Measurements from ENCODE around the gene CKS2. TPM values are rescaled to one million over a fixed set of nuclear protein-coding genes. Genes with fewer than 3 reads are reported as not detected.
"Not testable (repeated sequence)": the region's sequence is repeated elsewhere in the genome, so short reads cannot be mapped to it uniquely, and the experiment has no call there.

CKS2 gene
- total RNA-seq, 4 donors from 2014 or later: 2.8 to 16.3 (median 11.2) TPM

- no peak for DNase-seq
- intact Hi-C loops (cut with DNase I): no loop called here
- Histone ChIP-seq H3K27ac (no peak overlapping the region), H3K9me3 (no peaks in the 10 kb centered on the region), H3K4me1 (no peaks in the 10 kb centered on the region), H3K27me3 (no peaks in the 10 kb centered on the region), H3K36me3 (peaks cover 57 to 59% of the 10 kb centered on the region in 2 donors), H3K4me3 (replicated peaks in 1 of 3) (no peak overlapping the region)
- no peak for TF ChIP-seq CTCF (IDR thresholded peaks at IDR 0.05)
- TF ChIP-seq POLR2A (IDR thresholded peaks at IDR 0.05): no peak
- 94 to 97% methylated on average over 7 of the region's 7 CpGs for WGBS, 2 donors
These were observed 19.5 kb downstream of the CKS2 start for GRCh38 chr9:89330513-89330912.

GRCh38 chr9:89339807-89340206 is 28.8 kb downstream of the CKS2 start:
- no peaks in the 10 kb centered on the region for H3K27me3 ChIP-seq
- intact Hi-C loops (cut with DNase I): no loop called here
- peak overlapping the region in 1 of 3 donors; percentile 3 for H3K27ac ChIP-seq
- H3K4me1 ChIP-seq: peaks cover 0 to 6% of the 10 kb centered on the region in 2 donors
- DNase-seq: no peak
- no peak overlapping the region for H3K4me3 ChIP-seq (replicated peaks in 1 of 3)
- 56 to 59% methylated on average over 2 of the region's 2 CpGs for WGBS, 2 donors
- peaks cover 45 to 51% of the 10 kb centered on the region in 2 donors for H3K36me3 ChIP-seq
- H3K9me3 ChIP-seq: no peaks in the 10 kb centered on the region
- TF ChIP-seq CTCF (IDR thresholded peaks at IDR 0.05) (no peak), POLR2A (IDR thresholded peaks at IDR 0.05) (no peak)

- H3K27ac ChIP-seq: no peak overlapping the region
- WGBS, 2 donors: 96% methylated on average over 3 of the region's 3 CpGs
- TF ChIP-seq POLR2A (IDR thresholded peaks at IDR 0.05) (no peak), CTCF (IDR thresholded peaks at IDR 0.05) (no peak)
- H3K4me3 ChIP-seq (replicated peaks in 1 of 3): no peak overlapping the region
- H3K36me3 ChIP-seq: peaks cover 47 to 51% of the 10 kb centered on the region in 2 donors
- intact Hi-C loops (cut with DNase I): no loop called here
- peaks cover 0 to 6% of the 10 kb centered on the region in 2 donors for H3K4me1 ChIP-seq
- no peaks in the 10 kb centered on the region for H3K27me3 ChIP-seq
- H3K9me3 ChIP-seq: no peaks in the 10 kb centered on the region
- DNase-seq: no peak
These were observed 29.3 kb downstream of the CKS2 start for GRCh38 chr9:89340332-89340731.

GRCh38 chr9:89342213-89342612 is 31.2 kb downstream of the CKS2 start:
- 97% methylated on average over 6 of the region's 6 CpGs for WGBS, 2 donors
- Histone ChIP-seq H3K9me3 (no peaks in the 10 kb centered on the region), H3K27ac (no peak overlapping the region), H3K27me3 (no peaks in the 10 kb centered on the region), H3K4me3 (replicated peaks in 1 of 3) (no peak overlapping the region), H3K36me3 (peaks cover 50 to 58% of the 10 kb centered on the region in 2 donors), H3K4me1 (peaks cover 0 to 6% of the 10 kb centered on the region in 2 donors)
- intact Hi-C loops (cut with DNase I): no loop called here
- DNase-seq: no peak
- TF ChIP-seq CTCF (IDR thresholded peaks at IDR 0.05) (no peak), POLR2A (IDR thresholded peaks at IDR 0.05) (no peak)

- Histone ChIP-seq H3K27me3 (no peaks in the 10 kb centered on the region), H3K4me1 (peaks cover 0 to 6% of the 10 kb centered on the region in 2 donors), H3K9me3 (no peaks in the 10 kb centered on the region), H3K36me3 (peaks cover 53 to 59% of the 10 kb centered on the region in 2 donors), H3K4me3 (replicated peaks in 1 of 3) (no peak overlapping the region), H3K27ac (no peak overlapping the region)
- no peak for DNase-seq
- TF ChIP-seq CTCF (IDR thresholded peaks at IDR 0.05): no peak
- no peak for TF ChIP-seq POLR2A (IDR thresholded peaks at IDR 0.05)
- WGBS, 2 donors: 95 to 100% methylated on average over 1 of the region's 1 CpG
- intact Hi-C loops (cut with DNase I): no loop called here
These were observed 32.0 kb downstream of the CKS2 start for GRCh38 chr9:89342948-89343347.

- H3K4me3 ChIP-seq (replicated peaks in 1 of 3); intact Hi-C loops (cut with DNase I); H3K4me1 ChIP-seq; H3K27me3 ChIP-seq; DNase-seq; H3K9me3 ChIP-seq; H3K27ac ChIP-seq: not testable (repeated sequence)
- 91 to 95% methylated on average over 7 of the region's 7 CpGs for WGBS, 2 donors
- H3K36me3 ChIP-seq: peaks cover 60 to 67% of the 10 kb centered on the region in 2 donors
These were observed 32.8 kb downstream of the CKS2 start for GRCh38 chr9:89343812-89344211.
